WTC11 (cell line): ENCODE results near the gene USP20.

Source experiments
- SP1 ChIP-seq: sonication (generic); formaldehyde crosslinking; conservative IDR thresholded peaks from 2 replicates; pipeline ENCODE4 v1.8.1; 2022; ENCODE audit warnings: missing genetic modification reagents
- TF ChIP-seq, protein P1 (sequence below): fragments of 200-600 bp; IDR thresholded peaks from 2 replicates; pipeline ENCODE4 v1.8.0; 2022; ENCODE audit warnings: antibody characterized with exemption

DNA sequence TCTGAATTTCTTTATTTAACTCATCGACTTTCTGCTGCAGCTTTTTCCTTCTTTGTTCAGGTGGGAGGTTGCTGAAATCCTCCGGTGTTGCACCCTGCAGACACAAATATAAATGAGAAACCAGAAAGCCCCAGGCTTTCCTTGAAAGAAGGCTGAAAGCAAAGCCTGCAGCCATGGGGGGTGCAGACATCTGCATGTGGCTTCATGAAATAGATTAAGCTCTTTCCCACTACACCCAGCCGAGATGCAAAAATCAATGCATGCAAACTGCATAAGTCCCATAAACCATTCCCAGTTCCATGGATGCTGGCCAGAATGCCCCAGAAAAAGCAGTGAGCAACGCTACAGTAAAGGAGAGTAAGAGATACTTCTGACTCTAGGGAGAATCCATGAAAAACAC is 73.6 kb downstream of the USP20 start:
- TF ChIP-seq, protein P1, sequence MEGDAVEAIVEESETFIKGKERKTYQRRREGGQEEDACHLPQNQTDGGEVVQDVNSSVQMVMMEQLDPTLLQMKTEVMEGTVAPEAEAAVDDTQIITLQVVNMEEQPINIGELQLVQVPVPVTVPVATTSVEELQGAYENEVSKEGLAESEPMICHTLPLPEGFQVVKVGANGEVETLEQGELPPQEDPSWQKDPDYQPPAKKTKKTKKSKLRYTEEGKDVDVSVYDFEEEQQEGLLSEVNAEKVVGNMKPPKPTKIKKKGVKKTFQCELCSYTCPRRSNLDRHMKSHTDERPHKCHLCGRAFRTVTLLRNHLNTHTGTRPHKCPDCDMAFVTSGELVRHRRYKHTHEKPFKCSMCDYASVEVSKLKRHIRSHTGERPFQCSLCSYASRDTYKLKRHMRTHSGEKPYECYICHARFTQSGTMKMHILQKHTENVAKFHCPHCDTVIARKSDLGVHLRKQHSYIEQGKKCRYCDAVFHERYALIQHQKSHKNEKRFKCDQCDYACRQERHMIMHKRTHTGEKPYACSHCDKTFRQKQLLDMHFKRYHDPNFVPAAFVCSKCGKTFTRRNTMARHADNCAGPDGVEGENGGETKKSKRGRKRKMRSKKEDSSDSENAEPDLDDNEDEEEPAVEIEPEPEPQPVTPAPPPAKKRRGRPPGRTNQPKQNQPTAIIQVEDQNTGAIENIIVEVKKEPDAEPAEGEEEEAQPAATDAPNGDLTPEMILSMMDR = no peak
- no peak for TF ChIP-seq SP1 (CRISPR knock-in tag)
